ENCODE results near the gene PATJ. TPM values are rescaled to one million over a fixed set of nuclear protein-coding genes. Genes with fewer than 3 reads are reported as not detected.

PATJ gene
- total and polyA plus RNA-seq, 2 donors (not counting 3 experiments of a cell fraction or from before 2014, with no cell fraction given): 1.1 to 3.0 TPM

- dilution Hi-C loops (cut with MboI; ENCODE audit: extremely low pct_ligation_motif_present, low sequenced_read_pairs): no loop called here
- BruUV-seq (replicated peaks): no TSS peak
- H3K4me1 ChIP-seq (ENCODE audit: control insufficient read depth, extremely low read depth, insufficient read depth, low read length): peaks cover 20% of the 10 kb centered on the region
- no peaks in the 10 kb centered on the region for H3K9me3 ChIP-seq (replicated peaks; ENCODE audit: control insufficient read depth, insufficient read depth, low read length)
- H3K9ac ChIP-seq (replicated peaks; ENCODE audit: extremely low read depth, insufficient read depth, low read length): peak overlapping the region; percentile 18
- H3K4me2 ChIP-seq (ENCODE audit: insufficient read depth, low read length): peak overlapping the region; percentile 73
- H3K9me1 ChIP-seq (replicated peaks; ENCODE audit: control insufficient read depth, extremely low read depth, insufficient read depth, low read length): no peaks in the 10 kb centered on the region
- TF ChIP-seq JUN (IDR thresholded peaks at IDR 0.05; ENCODE audit: borderline replicate concordance, insufficient read depth, insufficient read length, low read depth): peak; percentile 83
- peak; percentile 89 for TF ChIP-seq FOS (IDR thresholded peaks at IDR 0.05; ENCODE audit: borderline replicate concordance, insufficient read depth, low read length)
- no peak for TF ChIP-seq EZH2 (IDR thresholded peaks at IDR 0.05; ENCODE audit: borderline replicate concordance, low read depth, low read length, severe bottlenecking)
- intact Hi-C loops (cut with micrococcal nuclease): loop anchor here (2.0 to 5.0 kb wide), 2 partner anchors 97 to 233 kb away; partner anchors contain the start of gene PATJ
- no peaks in the 10 kb centered on the region for H3K36me3 ChIP-seq (ENCODE audit: control insufficient read depth in 2 of 2, extremely low read depth in 1 of 2, insufficient read depth in 2 of 2, low read length in 2 of 2)
- no peaks in the 10 kb centered on the region for H3K27me3 ChIP-seq (ENCODE audit: control insufficient read depth in 2 of 2, insufficient read depth in 2 of 2, low read length in 2 of 2)
- ChIA-PET POLR2A (no interaction called here), CTCF (interaction anchor here (0.8 to 4.1 kb wide), 7 partner anchors 9 to 1869 kb away, joined by 3 to 21 read pairs (median 3); no protein-coding TSS in a partner anchor)
- H3K4me3 ChIP-seq (replicated peaks in 1 of 3; ENCODE audit: insufficient read depth in 1 of 3, low read depth in 1 of 3, low read length in 3 of 3): no peak overlapping the region
- H3K79me2 ChIP-seq (ENCODE audit: control insufficient read depth, insufficient read depth, low read length): no peaks in the 10 kb centered on the region
- DNase-seq (ENCODE audit: low read depth, low spot score): peak; percentile 71
- H3K27ac ChIP-seq (ENCODE audit: insufficient read depth, low read depth, low read length): peak overlapping the region; percentile 39
- H4K20me1 ChIP-seq (replicated peaks; ENCODE audit: control insufficient read depth, extremely low read depth, insufficient read depth, low read length): no peaks in the 10 kb centered on the region
- peak; percentile 38 for FAIRE-seq
- H2AFZ ChIP-seq (ENCODE audit: low read depth, low read length): no peak overlapping the region
Observed at GRCh38 chr1:61839679-61840078, 97.4 kb downstream of the PATJ start.

GRCh38 chr1:61842036-61842435, 99.8 kb downstream of the PATJ start:
- BruUV-seq (replicated peaks): no TSS peak

More at GRCh38 chr1:61842036-61842435, 99.8 kb downstream of the PATJ start:
- no peaks in the 10 kb centered on the region for H3K79me2 ChIP-seq (ENCODE audit: control insufficient read depth, insufficient read depth, low read length)
- H4K20me1 ChIP-seq (replicated peaks; ENCODE audit: control insufficient read depth, extremely low read depth, insufficient read depth, low read length): no peaks in the 10 kb centered on the region
- ChIA-PET POLR2A (no interaction called here), CTCF (interaction anchor here (1.0 to 4.1 kb wide), 3 partner anchors 11 to 1871 kb away, joined by 3 to 21 read pairs (median 7); no protein-coding TSS in a partner anchor)
- no peak for FAIRE-seq
- H3K9me3 ChIP-seq (replicated peaks; ENCODE audit: control insufficient read depth, insufficient read depth, low read length): no peaks in the 10 kb centered on the region
- intact Hi-C loops (cut with micrococcal nuclease): loop anchor here (2.0 to 5.0 kb wide), 2 partner anchors 100 to 117 kb away; partner anchors contain the start of genes PATJ and TM2D1
- H3K4me1 ChIP-seq (ENCODE audit: control insufficient read depth, extremely low read depth, insufficient read depth, low read length): peaks cover 20% of the 10 kb centered on the region
- H3K27me3 ChIP-seq (ENCODE audit: control insufficient read depth in 2 of 2, insufficient read depth in 2 of 2, low read length in 2 of 2): no peaks in the 10 kb centered on the region
- H3K27ac ChIP-seq (ENCODE audit: insufficient read depth, low read depth, low read length): no peak overlapping the region
- no peak overlapping the region for H3K9ac ChIP-seq (replicated peaks; ENCODE audit: extremely low read depth, insufficient read depth, low read length)
- no peak overlapping the region for H2AFZ ChIP-seq (ENCODE audit: low read depth, low read length)
- no peak overlapping the region for H3K4me2 ChIP-seq (ENCODE audit: insufficient read depth, low read length)
- dilution Hi-C loops (cut with MboI; ENCODE audit: extremely low pct_ligation_motif_present, low sequenced_read_pairs): no loop called here
- H3K9me1 ChIP-seq (replicated peaks; ENCODE audit: control insufficient read depth, extremely low read depth, insufficient read depth, low read length): no peaks in the 10 kb centered on the region
- no peak overlapping the region for H3K4me3 ChIP-seq (replicated peaks in 1 of 3; ENCODE audit: insufficient read depth in 1 of 3, low read depth in 1 of 3, low read length in 3 of 3)
- TF ChIP-seq FOS (IDR thresholded peaks at IDR 0.05; ENCODE audit: borderline replicate concordance, insufficient read depth, low read length) (no peak), POLR2AphosphoS5 (IDR thresholded peaks at IDR 0.05; ENCODE audit: insufficient read depth, low read depth, low read length) (no peak), GATA2 (IDR thresholded peaks at IDR 0.05; ENCODE audit: insufficient read depth, insufficient read length, low read depth, low read length) (no peak), MYC (IDR thresholded peaks at IDR 0.05; ENCODE audit: low read depth, low read length) (no peak), MAX (IDR thresholded peaks at IDR 0.05; ENCODE audit: insufficient read depth, insufficient read length) (no peak), CTCF (IDR thresholded peaks at IDR 0.05; ENCODE audit: extremely low read depth in 1 of 2, insufficient read depth in 1 of 2, low read depth in 1 of 2, low read length in 2 of 2) (no peak), JUN (IDR thresholded peaks at IDR 0.05; ENCODE audit: borderline replicate concordance, insufficient read depth, insufficient read length, low read depth) (no peak), EZH2 (IDR thresholded peaks at IDR 0.05; ENCODE audit: borderline replicate concordance, low read depth, low read length, severe bottlenecking) (no peak), POLR2A (IDR thresholded peaks at IDR 0.05; ENCODE audit: low read depth, low read length) (no peak)
- no peak for DNase-seq (ENCODE audit: low read depth, low spot score)
- H3K36me3 ChIP-seq (ENCODE audit: control insufficient read depth in 2 of 2, extremely low read depth in 1 of 2, insufficient read depth in 2 of 2, low read length in 2 of 2): no peaks in the 10 kb centered on the region

All from endothelial cell of umbilical vein (primary cell).